AG09319 (cell line): ENCODE data around the gene VPS13A.

Experiments used
- DNase-seq: peaks from one replicate; pipeline ENCODE4 v3.0.0-alpha.2; 2010; ENCODE audit warnings: low read depth; ENCODE audit errors: extremely low read depth
- TF ChIP-seq, protein P1 (sequence below): IDR thresholded peaks from 2 replicates; pipeline ENCODE4 v1.5.1; 2011; ENCODE audit warnings: low read depth, mild to moderate bottlenecking, inconsistent platforms, low read length, moderate library complexity

Gene VPS13A

GRCh38 chr9:77170991-77171699 lies 6.2 kb upstream of the VPS13A start:
- TF ChIP-seq, protein P1, sequence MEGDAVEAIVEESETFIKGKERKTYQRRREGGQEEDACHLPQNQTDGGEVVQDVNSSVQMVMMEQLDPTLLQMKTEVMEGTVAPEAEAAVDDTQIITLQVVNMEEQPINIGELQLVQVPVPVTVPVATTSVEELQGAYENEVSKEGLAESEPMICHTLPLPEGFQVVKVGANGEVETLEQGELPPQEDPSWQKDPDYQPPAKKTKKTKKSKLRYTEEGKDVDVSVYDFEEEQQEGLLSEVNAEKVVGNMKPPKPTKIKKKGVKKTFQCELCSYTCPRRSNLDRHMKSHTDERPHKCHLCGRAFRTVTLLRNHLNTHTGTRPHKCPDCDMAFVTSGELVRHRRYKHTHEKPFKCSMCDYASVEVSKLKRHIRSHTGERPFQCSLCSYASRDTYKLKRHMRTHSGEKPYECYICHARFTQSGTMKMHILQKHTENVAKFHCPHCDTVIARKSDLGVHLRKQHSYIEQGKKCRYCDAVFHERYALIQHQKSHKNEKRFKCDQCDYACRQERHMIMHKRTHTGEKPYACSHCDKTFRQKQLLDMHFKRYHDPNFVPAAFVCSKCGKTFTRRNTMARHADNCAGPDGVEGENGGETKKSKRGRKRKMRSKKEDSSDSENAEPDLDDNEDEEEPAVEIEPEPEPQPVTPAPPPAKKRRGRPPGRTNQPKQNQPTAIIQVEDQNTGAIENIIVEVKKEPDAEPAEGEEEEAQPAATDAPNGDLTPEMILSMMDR = no peak
- no peak for DNase-seq

DNA sequence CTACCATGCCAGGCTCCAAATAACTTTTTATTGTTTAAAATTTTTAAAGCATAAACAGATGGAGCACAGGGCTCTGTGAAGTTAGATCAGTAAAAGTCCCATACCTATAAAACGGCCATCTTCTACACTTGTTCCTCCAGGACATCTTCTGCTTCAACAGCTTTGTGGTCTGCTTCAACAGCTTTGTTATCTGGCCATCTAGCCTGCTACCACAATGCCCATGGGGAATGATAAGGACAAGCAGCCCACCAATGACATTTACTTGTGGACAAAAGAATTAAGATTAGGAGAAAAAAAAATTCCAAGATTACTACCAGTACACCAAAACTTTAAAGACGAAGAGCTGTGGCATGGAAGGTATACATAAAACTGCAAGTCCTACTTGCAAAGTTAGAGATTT lies 2.2 kb upstream of the VPS13A start:
- no peak for DNase-seq

DNA sequence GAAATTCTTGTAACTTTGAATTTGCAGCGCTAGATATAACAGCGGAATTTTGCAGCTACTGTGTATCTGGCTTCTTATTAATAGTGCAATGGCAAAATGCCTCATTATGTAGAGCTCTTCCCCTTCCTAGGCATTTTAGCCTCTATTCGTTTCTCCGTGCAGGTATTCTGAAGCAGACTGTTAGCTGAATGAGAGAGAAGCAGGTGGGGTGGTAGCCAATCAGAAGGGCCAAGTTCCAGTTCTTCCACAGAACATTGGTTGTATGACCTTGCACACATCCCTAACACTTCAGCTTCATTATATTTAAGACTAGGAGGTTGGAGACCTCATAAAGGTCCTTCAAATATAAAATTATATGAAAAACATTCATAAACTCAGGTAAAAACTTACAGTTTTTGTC lies 1.2 kb upstream of the VPS13A start:
- no peak for DNase-seq
- TF ChIP-seq, protein P1 = no peak

More for the DNA sequence above, 2.2 kb upstream of the VPS13A start:
- TF ChIP-seq, protein P1 = no peak

DNA sequence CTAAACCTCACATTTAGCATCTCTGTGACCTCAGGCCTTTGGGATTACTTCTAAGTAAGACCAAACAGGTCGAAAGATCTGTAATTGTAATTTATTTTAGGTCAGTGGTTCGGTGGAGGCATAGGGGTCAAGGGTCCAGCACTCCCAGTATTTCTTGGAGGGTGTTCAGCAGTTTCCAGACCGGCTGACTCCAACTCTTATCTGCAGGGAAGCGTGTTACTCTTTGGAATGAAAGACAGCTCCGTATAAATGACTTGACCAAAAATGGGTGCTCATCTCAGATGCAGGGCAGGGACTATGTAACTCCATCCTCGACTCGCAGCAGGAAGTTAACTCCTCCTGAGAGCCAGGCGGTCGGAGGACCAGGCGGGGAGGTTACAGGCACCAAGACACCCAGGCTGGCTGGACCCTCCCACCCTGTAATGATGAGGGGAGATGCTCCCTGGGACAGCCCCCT lies 620 bp upstream of the VPS13A start:
- DNase-seq = no peak
- TF ChIP-seq, protein P1 = no peak

DNA sequence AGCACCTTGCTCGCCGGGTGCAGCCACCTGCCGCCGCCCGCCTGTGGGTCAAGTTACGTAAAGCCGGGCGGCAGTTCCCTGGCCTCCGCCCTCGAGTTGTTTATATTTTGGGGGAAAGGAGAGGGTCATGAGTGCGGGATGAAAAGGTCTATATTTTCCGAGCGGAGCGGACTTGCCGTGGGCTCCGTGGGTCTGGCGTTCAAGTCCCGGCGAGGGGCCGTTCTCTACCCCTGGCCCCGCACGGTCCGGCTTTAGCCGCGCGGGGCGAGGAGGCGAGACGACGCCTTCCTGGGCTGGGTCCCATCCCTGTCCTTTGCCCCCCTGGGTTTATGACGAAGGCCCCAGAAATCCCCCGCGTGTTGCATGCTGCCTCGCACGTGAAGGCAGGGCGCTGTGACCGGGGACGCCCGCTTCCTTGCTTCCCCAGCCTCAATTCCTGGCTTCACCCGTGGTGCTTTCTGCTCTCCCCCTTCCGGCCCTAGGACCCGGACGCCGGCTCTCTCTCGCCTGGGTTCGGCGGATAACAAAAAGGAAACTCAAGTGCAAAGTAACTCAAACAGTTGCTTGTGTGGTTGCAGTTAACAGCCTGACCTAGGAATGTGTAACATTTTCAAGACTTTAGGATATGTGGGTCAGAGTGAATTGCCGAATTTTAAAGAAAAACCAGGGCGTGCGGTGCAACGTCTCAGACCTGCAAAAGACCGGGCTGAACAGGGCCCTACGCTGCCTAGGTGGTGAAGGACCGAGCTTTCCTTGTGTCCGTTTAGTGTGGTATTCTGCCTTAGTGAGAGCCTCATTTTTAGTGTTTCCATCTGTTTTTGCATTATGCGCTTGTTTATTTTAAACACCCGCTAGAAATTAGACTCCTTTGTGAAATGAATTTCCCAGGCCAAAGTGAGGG lies 810 bp downstream of the VPS13A start:
- TF ChIP-seq, protein P1 = no peak
- DNase-seq = no peak

DNA sequence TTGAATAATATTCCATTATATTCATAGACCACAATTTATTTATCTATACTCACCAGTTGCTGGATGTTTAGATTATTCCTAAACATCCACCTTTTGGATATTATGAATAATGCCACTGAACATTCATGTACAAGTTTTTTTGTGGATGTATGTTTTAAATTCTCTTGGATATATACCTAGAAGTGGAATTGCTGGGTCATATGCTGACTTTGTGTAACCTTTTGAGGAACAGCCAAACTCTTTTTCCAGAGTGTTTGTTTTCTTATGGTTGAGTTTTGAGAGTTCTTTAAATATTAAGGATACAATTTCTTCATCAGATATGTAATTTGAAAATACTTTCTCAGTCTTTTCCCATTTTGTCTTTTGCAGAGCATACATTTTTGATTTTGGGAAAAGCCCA lies 2.7 kb downstream of the VPS13A start:
- TF ChIP-seq, protein P1 = no peak
- DNase-seq = no peak

GRCh38 chr9:77183581-77183980 lies 6.2 kb downstream of the VPS13A start:
- DNase-seq = no peak
- TF ChIP-seq, protein P1 = no peak
